A549 (cell line): ENCODE measurements around the gene CEP76. TPM values are rescaled to one million over a fixed set of nuclear protein-coding genes. Genes with fewer than 3 reads are reported as not detected.

Experiments
- ATAC-seq, 2 experiments: fragments of 200-7000 bp in 1 of 2; fragments of >200 bp in 1 of 2; cut with Nextera tagmentation in 1 of 2; cut with Tn5 transposase in 1 of 2; 3 replicates each; pipeline versions ENCODE4 v1.8.0 to v1.9.1; 2018 to 2020; ENCODE audit warnings: mild to moderate bottlenecking in 1 of 2, moderate library complexity in 1 of 2
- CTCF ChIA-PET: fragments of 300-600 bp; sonication (Branson Sonifier 250); formaldehyde crosslinking; extraction: SDS; loops from one replicate; lab custom pipeline; 2021; ENCODE audit warnings: antibody characterized with exemption, inconsistent platforms; lab: Yijun Ruan, JAX
- POLR2A ChIA-PET: fragments of 350-600 bp; formaldehyde crosslinking; extraction: SDS; loops from one replicate; lab custom pipeline; 2021; ENCODE audit warnings: antibody characterized with exemption, inconsistent platforms; lab: Yijun Ruan, JAX
- DNase-seq, 2 experiments: peaks; one replicate each; pipeline versions ENCODE4 v3.0.0 to v3.0.0-alpha.2; 2011 to 2016; ENCODE audit warnings: low read depth in 1 of 2, low spot score in 1 of 2
- FAIRE-seq: peaks from 2 replicates; lab custom pipeline; 2011; peaks lifted over from hg19 to GRCh38; lab: Jason Lieb, UNC
- H3K27ac ChIP-seq, 2 experiments: fragments of >200 bp; sonication (Bioruptor Twin); formaldehyde crosslinking; 3 replicates each; pipeline ENCODE4 v1.5.1; 2016 to 2017
- H3K4me1 ChIP-seq: fragments of >200 bp; sonication (Bioruptor Twin); formaldehyde crosslinking; 3 replicates; pipeline ENCODE4 v1.6.1; 2016
- H3K4me2 ChIP-seq: fragments of >200 bp; sonication (Bioruptor Twin); formaldehyde crosslinking; 3 replicates; pipeline ENCODE4 v1.6.1; 2016
- H3K4me3 ChIP-seq: fragments of >200 bp; sonication (Bioruptor Twin); formaldehyde crosslinking; 3 replicates; pipeline ENCODE4 v1.5.1; 2016
- H3K9me3 ChIP-seq: fragments of >200 bp; sonication (Bioruptor Twin); formaldehyde crosslinking; 3 replicates; pipeline ENCODE4 v1.6.1; 2016
- BHLHE40 ChIP-seq: IDR thresholded peaks from 2 replicates; pipeline ENCODE4 v1.6.1; 2012; ENCODE audit warnings: low read depth, low read length, inconsistent platforms
- EHF ChIP-seq: fragments of 250-450 bp; sonication (Bioruptor Pico); IDR thresholded peaks from 2 replicates; pipeline ENCODE4 v1.5.0; 2020; ENCODE audit warnings: mild to moderate bottlenecking
- EP300 ChIP-seq, 2 experiments: fragments of >200 bp; sonication (Bioruptor Twin); formaldehyde crosslinking; IDR thresholded peaks; 2 replicates in 1 of 2; 3 replicates in 1 of 2; pipeline ENCODE4 v1.6.1; 2016 to 2017
- ESRRA ChIP-seq: fragments of 150-350 bp; IDR thresholded peaks from 2 replicates; pipeline ENCODE4 v1.6.1; 2014; ENCODE audit warnings: mild to moderate bottlenecking, low read length, borderline replicate concordance
- FOSL2 ChIP-seq, 2 experiments: fragments of 450-650 bp in 1 of 2; fragments of >200 bp in 1 of 2; sonication (Bioruptor Twin) in 1 of 2; formaldehyde crosslinking; IDR thresholded peaks; 2 replicates each; pipeline versions ENCODE4 v1.5.0 to v1.6.1; 2016 to 2020; ENCODE audit warnings: mild to moderate bottlenecking in 1 of 2, moderate library complexity in 1 of 2
- FOXS1 ChIP-seq: fragments of 250-450 bp; sonication (Bioruptor Pico); IDR thresholded peaks from 2 replicates; pipeline ENCODE4 v1.5.0; 2020; ENCODE audit warnings: mild to moderate bottlenecking, moderate library complexity
- HDAC2 ChIP-seq: fragments of 200-600 bp; sonication (generic); IDR thresholded peaks from 2 replicates; pipeline ENCODE4 v1.6.1; 2016
- HMGXB4 ChIP-seq: fragments of 250-450 bp; sonication (Bioruptor Pico); IDR thresholded peaks from 2 replicates; pipeline ENCODE4 v1.5.0; 2021; ENCODE audit warnings: mild to moderate bottlenecking, moderate library complexity, borderline replicate concordance
- HOXA7 ChIP-seq: fragments of 250-450 bp; sonication (Bioruptor Pico); IDR thresholded peaks from 2 replicates; pipeline ENCODE4 v1.5.0; 2020; ENCODE audit warnings: mild to moderate bottlenecking, moderate library complexity
- JUN ChIP-seq, 2 experiments: fragments of >200 bp; sonication (Bioruptor Twin); formaldehyde crosslinking; IDR thresholded peaks; 2 replicates in 1 of 2; 3 replicates in 1 of 2; pipeline ENCODE4 v1.6.1; 2016 to 2017
- KDM1A ChIP-seq: fragments of 200-600 bp; sonication (generic); IDR thresholded peaks from 2 replicates; pipeline ENCODE4 v1.6.1; 2016; ENCODE audit warnings: low read depth, mild to moderate bottlenecking
- KDM5A ChIP-seq: fragments of 200-600 bp; sonication (generic); IDR thresholded peaks from 2 replicates; pipeline ENCODE4 v1.6.1; 2016; ENCODE audit warnings: antibody characterized with exemption, mild to moderate bottlenecking
- MYC ChIP-seq: IDR thresholded peaks from 2 replicates; pipeline ENCODE4 v1.6.1; 2012; ENCODE audit warnings: mild to moderate bottlenecking, inconsistent platforms, low read length, improper control_type of control experiment, borderline replicate concordance
- PHF8 ChIP-seq: fragments of 200-600 bp; sonication (generic); IDR thresholded peaks from 2 replicates; pipeline ENCODE4 v1.6.1; 2016; ENCODE audit warnings: low read depth, mild to moderate bottlenecking, antibody characterized with exemption, moderate library complexity, borderline replicate concordance
- POLR2AphosphoS2 ChIP-seq: conservative IDR thresholded peaks from 2 replicates; pipeline ENCODE4 v1.6.1; 2012; ENCODE audit warnings: low read length, improper control_type of control experiment, inconsistent platforms
- TFCP2L1 ChIP-seq: fragments of 250-450 bp; sonication (Bioruptor Pico); IDR thresholded peaks from 2 replicates; pipeline ENCODE4 v1.5.0; 2021; ENCODE audit warnings: mild to moderate bottlenecking
- ZNF302 ChIP-seq: fragments of 250-450 bp; sonication (Bioruptor Pico); IDR thresholded peaks from 2 replicates; pipeline ENCODE4 v1.9.0; 2021; ENCODE audit warnings: inconsistent platforms, mild to moderate bottlenecking, moderate library complexity
- ZSCAN20 ChIP-seq: fragments of 250-450 bp; sonication (Bioruptor Pico); IDR thresholded peaks from 2 replicates; pipeline ENCODE4 v1.8.0; 2022; ENCODE audit warnings: mild to moderate bottlenecking, moderate library complexity
- WGBS: methylation state at CpG from one replicate; pipeline ENCODE4 v1.1.6; 2017; ENCODE audit errors: missing lambda C conversion rate; 5-methylcytosine and 5-hydroxymethylcytosine counted together
- polyA plus RNA-seq, 4 experiments: library from polyadenylated mRNA; depleted of rRNA in 3 of 4; stranded (reverse); fragments of >200 nt; fragmentation: RNase III in 1 of 4; extraction: RNeasy Plus Mini Kit Qiagen cat#74134 plus additional on column Dnase treatment in 1 of 4; gene quantifications; 2 replicates in 3 of 4; 3 replicates in 1 of 4; pipeline ENCODE4 v1.2.3, GENCODE V29; 2011 to 2017
- TF ChIP-seq, protein P1 (sequence below): IDR thresholded peaks from 2 replicates; pipeline ENCODE4 v1.6.1; 2012
- TF ChIP-seq, protein P2 (sequence below): fragments of 200-600 bp; sonication (generic); IDR thresholded peaks from 2 replicates; pipeline ENCODE4 v1.6.1; 2016; ENCODE audit warnings: antibody characterized with exemption, mild to moderate bottlenecking, moderate library complexity

The CEP76 gene
- polyA plus RNA-seq, 2 of the 4 experiments (the other 2 are of a cell fraction), result 7.8 to 13.1 TPM

DNA sequence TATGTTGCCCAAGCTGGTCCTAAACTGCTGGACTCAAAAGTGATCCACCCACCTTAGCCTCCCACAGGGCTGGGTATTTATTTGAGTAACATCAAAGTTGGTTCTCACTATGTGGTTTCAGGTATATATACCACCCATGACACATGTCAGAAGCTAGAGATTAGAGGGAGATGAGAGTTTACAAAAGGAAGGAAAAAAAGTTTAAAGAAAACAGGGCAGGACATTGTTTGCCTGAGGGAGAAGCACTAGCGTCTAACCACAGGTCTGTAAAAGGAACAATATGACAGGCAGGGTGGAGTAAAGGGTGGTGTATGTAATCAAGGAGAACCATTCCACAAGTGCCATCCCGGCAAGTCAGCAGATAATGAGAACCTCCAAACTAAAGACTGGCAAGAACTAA lies 8.5 kb downstream of the CEP76 start:
- H3K4me3 ChIP-seq, result no peak overlapping the region
- ChIA-PET CTCF (interaction anchor here (1.1 to 1.8 kb wide), 3 partner anchors 33 to 302 kb away, joined by 3 to 11 read pairs (median 3); no protein-coding TSS in a partner anchor), POLR2A (interaction anchor here (0.7 kb wide), 1 partner anchor 9 kb away, joined by 3 read pairs; the partner anchor contains the start of gene PSMG2)
- 45% methylated on average over 2 of the region's 2 CpGs for WGBS
- H3K9me3 ChIP-seq, result no peaks in the 10 kb centered on the region
- no peak overlapping the region for H3K4me2 ChIP-seq
- ATAC-seq (no peak), DNase-seq (no peak), FAIRE-seq (no peak)
- TF ChIP-seq ZSCAN20 (CRISPR knock-in tag) (no peak), BHLHE40 (no peak), KDM1A (no peak), PHF8 (no peak), HOXA7 (no peak), FOXS1 (CRISPR knock-in tag) (no peak), TFCP2L1 (CRISPR knock-in tag) (no peak), POLR2AphosphoS2 (no peak), HMGXB4 (CRISPR knock-in tag) (no peak)
- TF ChIP-seq, protein P1, sequence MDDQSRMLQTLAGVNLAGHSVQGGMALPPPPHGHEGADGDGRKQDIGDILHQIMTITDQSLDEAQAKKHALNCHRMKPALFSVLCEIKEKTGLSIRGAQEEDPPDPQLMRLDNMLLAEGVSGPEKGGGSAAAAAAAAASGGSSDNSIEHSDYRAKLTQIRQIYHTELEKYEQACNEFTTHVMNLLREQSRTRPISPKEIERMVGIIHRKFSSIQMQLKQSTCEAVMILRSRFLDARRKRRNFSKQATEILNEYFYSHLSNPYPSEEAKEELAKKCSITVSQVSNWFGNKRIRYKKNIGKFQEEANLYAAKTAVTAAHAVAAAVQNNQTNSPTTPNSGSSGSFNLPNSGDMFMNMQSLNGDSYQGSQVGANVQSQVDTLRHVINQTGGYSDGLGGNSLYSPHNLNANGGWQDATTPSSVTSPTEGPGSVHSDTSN, result no peak
- H3K27ac ChIP-seq, result no peak overlapping the region
- peaks cover 8% of the 10 kb centered on the region; the same call in 2 of the 3 replicates for H3K4me1 ChIP-seq

- DNase-seq (no peak), ATAC-seq (no peak), FAIRE-seq (no peak)
- H3K4me1 ChIP-seq, result no peaks in the 10 kb centered on the region
- CTCF ChIA-PET, result no interaction called here
- WGBS, result 88% methylated on average over 9 of the region's 9 CpGs
- no peak overlapping the region for H3K27ac ChIP-seq
- H3K4me2 ChIP-seq, result no peak overlapping the region
- H3K4me3 ChIP-seq, result no peak overlapping the region
- no peaks in the 10 kb centered on the region for H3K9me3 ChIP-seq
- POLR2A ChIA-PET, result no interaction called here
- TF ChIP-seq ESRRA (no peak), FOSL2 (IDR thresholded peaks at IDR 0.05) (no peak), FOSL2 (CRISPR knock-in tag; IDR thresholded peaks at IDR 0.05) (no peak), ZSCAN20 (CRISPR knock-in tag) (no peak), BHLHE40 (no peak), POLR2AphosphoS2 (no peak), KDM5A (no peak), ZNF302 (no peak), HMGXB4 (CRISPR knock-in tag) (no peak), EP300 (IDR thresholded peaks at IDR 0.05) (no peak), PHF8 (no peak), HDAC2 (no peak), JUN (IDR thresholded peaks at IDR 0.05) (no peak), MYC (no peak), EHF (CRISPR knock-in tag) (no peak)
- TF ChIP-seq, protein P2, sequence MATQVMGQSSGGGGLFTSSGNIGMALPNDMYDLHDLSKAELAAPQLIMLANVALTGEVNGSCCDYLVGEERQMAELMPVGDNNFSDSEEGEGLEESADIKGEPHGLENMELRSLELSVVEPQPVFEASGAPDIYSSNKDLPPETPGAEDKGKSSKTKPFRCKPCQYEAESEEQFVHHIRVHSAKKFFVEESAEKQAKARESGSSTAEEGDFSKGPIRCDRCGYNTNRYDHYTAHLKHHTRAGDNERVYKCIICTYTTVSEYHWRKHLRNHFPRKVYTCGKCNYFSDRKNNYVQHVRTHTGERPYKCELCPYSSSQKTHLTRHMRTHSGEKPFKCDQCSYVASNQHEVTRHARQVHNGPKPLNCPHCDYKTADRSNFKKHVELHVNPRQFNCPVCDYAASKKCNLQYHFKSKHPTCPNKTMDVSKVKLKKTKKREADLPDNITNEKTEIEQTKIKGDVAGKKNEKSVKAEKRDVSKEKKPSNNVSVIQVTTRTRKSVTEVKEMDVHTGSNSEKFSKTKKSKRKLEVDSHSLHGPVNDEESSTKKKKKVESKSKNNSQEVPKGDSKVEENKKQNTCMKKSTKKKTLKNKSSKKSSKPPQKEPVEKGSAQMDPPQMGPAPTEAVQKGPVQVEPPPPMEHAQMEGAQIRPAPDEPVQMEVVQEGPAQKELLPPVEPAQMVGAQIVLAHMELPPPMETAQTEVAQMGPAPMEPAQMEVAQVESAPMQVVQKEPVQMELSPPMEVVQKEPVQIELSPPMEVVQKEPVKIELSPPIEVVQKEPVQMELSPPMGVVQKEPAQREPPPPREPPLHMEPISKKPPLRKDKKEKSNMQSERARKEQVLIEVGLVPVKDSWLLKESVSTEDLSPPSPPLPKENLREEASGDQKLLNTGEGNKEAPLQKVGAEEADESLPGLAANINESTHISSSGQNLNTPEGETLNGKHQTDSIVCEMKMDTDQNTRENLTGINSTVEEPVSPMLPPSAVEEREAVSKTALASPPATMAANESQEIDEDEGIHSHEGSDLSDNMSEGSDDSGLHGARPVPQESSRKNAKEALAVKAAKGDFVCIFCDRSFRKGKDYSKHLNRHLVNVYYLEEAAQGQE, result no peak
Observed at GRCh38 chr18:12692206-12692605, 10.3 kb downstream of the CEP76 start.
